Mesenchymal stem cell (in vitro differentiated cells and primary cell): Measurements from ENCODE around the gene TRIP6.

ENCODE experiments used
- DNase-seq: peaks from one replicate; pipeline ENCODE4 v3.0.0-alpha.2; 2013
- H2AFZ ChIP-seq: one replicate; pipeline ENCODE4 v1.6.1; 2013; ENCODE audit warnings: low read depth, mild to moderate bottlenecking, control low read depth, inconsistent platforms, low read length, moderate library complexity
- H2AK5ac ChIP-seq: 2 replicates; pipeline ENCODE4 v1.6.1; 2013; ENCODE audit warnings: low read length, moderate library complexity, mild to moderate bottlenecking, inconsistent platforms; ENCODE audit not compliant: severe bottlenecking
- H2BK120ac ChIP-seq: one replicate; pipeline ENCODE4 v1.6.1; 2013; ENCODE audit warnings: low read depth, mild to moderate bottlenecking, inconsistent platforms, low read length, moderate library complexity
- H2BK12ac ChIP-seq, 2 experiments: one replicate each; pipeline ENCODE4 v1.6.1; 2013; ENCODE audit warnings: inconsistent platforms in 2 of 2, low read length in 2 of 2, mild to moderate bottlenecking in 2 of 2, moderate library complexity in 2 of 2, control low read depth in 1 of 2
- H2BK15ac ChIP-seq: one replicate; pipeline ENCODE4 v1.6.1; 2013; ENCODE audit warnings: mild to moderate bottlenecking, low read depth, inconsistent platforms; ENCODE audit not compliant: poor library complexity, severe bottlenecking
- H2BK5ac ChIP-seq: 2 replicates; pipeline ENCODE4 v1.6.1; 2013; ENCODE audit warnings: low read depth, mild to moderate bottlenecking, low read length, control low read depth, inconsistent platforms; ENCODE audit not compliant: poor library complexity, severe bottlenecking
- H3K14ac ChIP-seq, 2 experiments: one replicate each; pipeline ENCODE4 v1.6.1; 2013; ENCODE audit warnings: inconsistent platforms in 2 of 2, low read length in 2 of 2, control low read depth in 1 of 2, mild to moderate bottlenecking in 1 of 2, moderate library complexity in 1 of 2
- H3K18ac ChIP-seq, 2 experiments: one replicate each; pipeline ENCODE4 v1.6.1; 2013; ENCODE audit warnings: inconsistent platforms in 2 of 2, low read length in 2 of 2, control low read depth in 1 of 2, low read depth in 1 of 2, mild to moderate bottlenecking in 1 of 2
- H3K23ac ChIP-seq, 2 experiments: one replicate each; pipeline ENCODE4 v1.6.1; 2013; ENCODE audit warnings: inconsistent platforms in 2 of 2, low read length in 2 of 2, mild to moderate bottlenecking in 2 of 2, moderate library complexity in 2 of 2, control low read depth in 1 of 2
- H3K27ac ChIP-seq: 2 replicates; pipeline ENCODE4 v1.5.1; 2013; ENCODE audit warnings: mild to moderate bottlenecking, moderate library complexity, low read length, control low read depth, inconsistent platforms; ENCODE audit not compliant: poor library complexity, severe bottlenecking
- H3K27me3 ChIP-seq, 2 experiments: 2 replicates each; pipeline versions ENCODE4 v1.6.1 to v1.7.0; 2013; ENCODE audit warnings: low read length in 2 of 2, mild to moderate bottlenecking in 2 of 2, moderate library complexity in 2 of 2, control low read depth in 1 of 2, inconsistent platforms in 1 of 2; ENCODE audit not compliant: control insufficient read depth in 1 of 2, insufficient read depth in 1 of 2
- H3K36me3 ChIP-seq, 2 experiments: 2 replicates each; pipeline versions ENCODE4 v1.6.1 to v1.7.0; 2013; ENCODE audit warnings: low read length in 2 of 2, control low read depth in 1 of 2, inconsistent platforms in 1 of 2, low read depth in 1 of 2, mild to moderate bottlenecking in 1 of 2; ENCODE audit not compliant: insufficient read depth in 2 of 2, control insufficient read depth in 1 of 2
- H3K4ac ChIP-seq, 2 experiments: one replicate each; pipeline ENCODE4 v1.6.1; 2013; ENCODE audit warnings: inconsistent platforms in 2 of 2, low read length in 2 of 2, mild to moderate bottlenecking in 2 of 2, moderate library complexity in 2 of 2, control low read depth in 1 of 2, low read depth in 1 of 2
- H3K4me1 ChIP-seq: 2 replicates; pipeline ENCODE4 v1.6.1; 2013; ENCODE audit warnings: low read depth, low read length, control low read depth; ENCODE audit not compliant: control insufficient read depth, insufficient read depth
- H3K4me2 ChIP-seq: 2 replicates; pipeline ENCODE4 v1.6.1; 2013; ENCODE audit warnings: low read length, mild to moderate bottlenecking, inconsistent platforms; ENCODE audit not compliant: poor library complexity, severe bottlenecking
- H3K4me3 ChIP-seq, 2 experiments: 2 replicates each; pipeline versions ENCODE4 v1.5.1 to v1.7.0; 2013; ENCODE audit warnings: low read length in 2 of 2, mild to moderate bottlenecking in 2 of 2, control low read depth in 1 of 2, low read depth in 1 of 2; ENCODE audit not compliant: insufficient read depth in 1 of 2
- H3K79me1 ChIP-seq: replicated peaks from 2 replicates; pipeline ENCODE4 v1.6.1; 2013; ENCODE audit warnings: mild to moderate bottlenecking, control low read depth, low read length, inconsistent platforms; ENCODE audit not compliant: poor library complexity, severe bottlenecking
- H3K9ac ChIP-seq: 2 replicates; pipeline ENCODE4 v1.7.0; 2013; ENCODE audit warnings: mild to moderate bottlenecking, low read length, moderate library complexity
- H3K9me3 ChIP-seq: 2 replicates; pipeline ENCODE4 v1.7.0; 2013; ENCODE audit warnings: mild to moderate bottlenecking, low read length; ENCODE audit not compliant: control insufficient read depth
- H4K8ac ChIP-seq: one replicate; pipeline ENCODE4 v1.6.1; 2013; ENCODE audit warnings: inconsistent platforms, mild to moderate bottlenecking, low read length, moderate library complexity
- H4K91ac ChIP-seq: one replicate; pipeline ENCODE4 v1.6.1; 2013; ENCODE audit warnings: mild to moderate bottlenecking, low read length, inconsistent platforms
- WGBS: methylation state at CpG from one replicate; pipeline ENCODE4 v1.1.7; 2013; ENCODE audit warnings: mixed read lengths; 5-methylcytosine and 5-hydroxymethylcytosine counted together

TRIP6 gene

GRCh38 chr7:100840470-100841100 lies 26.6 kb upstream of the TRIP6 start:
- H3K4me2 ChIP-seq: no peak overlapping the region
- H3K18ac ChIP-seq: no peak overlapping the region
- no peak overlapping the region for H4K91ac ChIP-seq
- H3K4me3 ChIP-seq: no peak overlapping the region
- H3K36me3 ChIP-seq: no peaks in the 10 kb centered on the region
- no peak overlapping the region for H2AFZ ChIP-seq
- H3K4me1 ChIP-seq: peaks cover 14% of the 10 kb centered on the region
- no peaks in the 10 kb centered on the region for H3K27me3 ChIP-seq
- H3K27ac ChIP-seq: no peak overlapping the region
- no peaks in the 10 kb centered on the region for H3K79me1 ChIP-seq
- H3K9ac ChIP-seq: no peak overlapping the region
- H3K9me3 ChIP-seq: no peaks in the 10 kb centered on the region
- WGBS: 33% methylated on average over 8 of the region's 8 CpGs
- no peak overlapping the region for H3K23ac ChIP-seq
- H2BK5ac ChIP-seq: no peak overlapping the region
- H2AK5ac ChIP-seq: no peak overlapping the region
- no peak overlapping the region for H3K4ac ChIP-seq
- no peak overlapping the region for H3K14ac ChIP-seq
- no peak overlapping the region for H2BK12ac ChIP-seq
- H4K8ac ChIP-seq: no peak overlapping the region
- no peak for DNase-seq
- H2BK15ac ChIP-seq: no peak overlapping the region
- no peak overlapping the region for H2BK120ac ChIP-seq

- Histone ChIP-seq H3K14ac (no peak overlapping the region), H3K79me1 (no peaks in the 10 kb centered on the region), H3K27me3 (no peaks in the 10 kb centered on the region), H2AFZ (no peak overlapping the region), H3K4me2 (no peak overlapping the region), H3K36me3 (no peaks in the 10 kb centered on the region), H2AK5ac (no peak overlapping the region), H2BK120ac (no peak overlapping the region), H2BK12ac (no peak overlapping the region), H3K18ac (no peak overlapping the region), H3K9ac (no peak overlapping the region), H3K9me3 (no peaks in the 10 kb centered on the region), H3K4me1 (peaks cover 3% of the 10 kb centered on the region), H2BK5ac (no peak overlapping the region), H3K27ac (no peak overlapping the region), H3K23ac (no peak overlapping the region), H2BK15ac (no peak overlapping the region), H4K8ac (no peak overlapping the region), H4K91ac (no peak overlapping the region), H3K4me3 (no peak overlapping the region), H3K4ac (no peak overlapping the region)
- DNase-seq: no peak
- 97% methylated on average over 4 of the region's 4 CpGs for WGBS
These were observed 19.8 kb upstream of the TRIP6 start for GRCh38 chr7:100847360-100847759.

GRCh38 chr7:100852048-100852872 lies 14.9 kb upstream of the TRIP6 start, which contains the start of gene SLC12A9:
Gene SLC12A9 (plus strand): TSS chr7:100852713. CDS start chr7:100854198, 1,485 bp downstream.
- H3K79me1 ChIP-seq: peaks cover 23% of the 10 kb centered on the region
- no peak within 1 kb of the TSS for H3K27ac ChIP-seq
- H4K91ac ChIP-seq: no peak within 1 kb of the TSS
- H2BK12ac ChIP-seq: peak within 1 kb of the TSS in 1 of 2 experiments; percentile 64
- peak within 1 kb of the TSS in 1 of 2 experiments; percentile 61 for H3K14ac ChIP-seq
- H2BK15ac ChIP-seq: peak within 1 kb of the TSS; percentile 20
- peak within 1 kb of the TSS; percentile 88 for H3K9ac ChIP-seq
- peak within 1 kb of the TSS; percentile 77 for H2AFZ ChIP-seq
- H3K4me1 ChIP-seq: peaks cover 26% of the 10 kb centered on the region
- under 1% methylated on average over 68 of the region's 71 CpGs for WGBS
- H3K4me2 ChIP-seq: peak within 1 kb of the TSS; percentile 84
- no peak within 1 kb of the TSS for H2AK5ac ChIP-seq
- peak; percentile 92 for DNase-seq
- H3K9me3 ChIP-seq: no peaks in the 10 kb centered on the region
- no peak within 1 kb of the TSS for H2BK120ac ChIP-seq
- H3K4ac ChIP-seq: no peak within 1 kb of the TSS
- peak within 1 kb of the TSS in 1 of 2 experiments; percentile 87 for H3K18ac ChIP-seq
- H4K8ac ChIP-seq: peak within 1 kb of the TSS; percentile 56
- peak within 1 kb of the TSS; percentile 83 to 85 for H3K4me3 ChIP-seq
- no peaks in the 10 kb centered on the region for H3K27me3 ChIP-seq
- H2BK5ac ChIP-seq: no peak within 1 kb of the TSS
- peaks cover 0 to 12% of the 10 kb centered on the region in 2 experiments for H3K36me3 ChIP-seq
- H3K23ac ChIP-seq: no peak within 1 kb of the TSS

GRCh38 chr7:100854146-100854895 lies 12.9 kb upstream of the TRIP6 start:
- no peak overlapping the region for H2BK15ac ChIP-seq
- no peak overlapping the region for H4K8ac ChIP-seq
- no peaks in the 10 kb centered on the region for H3K9me3 ChIP-seq
- H3K4ac ChIP-seq: no peak overlapping the region
- H2AFZ ChIP-seq: no peak overlapping the region
- H3K4me2 ChIP-seq: no peak overlapping the region
- no peak overlapping the region for H2BK120ac ChIP-seq
- no peak overlapping the region for H2BK12ac ChIP-seq
- no peak for DNase-seq
- H3K23ac ChIP-seq: no peak overlapping the region
- WGBS: 97% methylated on average over 14 of the region's 14 CpGs
- H3K14ac ChIP-seq: no peak overlapping the region
- H3K27ac ChIP-seq: no peak overlapping the region
- H3K27me3 ChIP-seq: no peaks in the 10 kb centered on the region
- peaks cover 6 to 23% of the 10 kb centered on the region in 2 experiments for H3K36me3 ChIP-seq
- H2BK5ac ChIP-seq: no peak overlapping the region
- H3K9ac ChIP-seq: no peak overlapping the region
- no peak overlapping the region for H2AK5ac ChIP-seq
- peaks cover 30% of the 10 kb centered on the region for H3K79me1 ChIP-seq
- peaks cover 29% of the 10 kb centered on the region for H3K4me1 ChIP-seq
- no peak overlapping the region for H3K18ac ChIP-seq
- no peak overlapping the region for H4K91ac ChIP-seq
- H3K4me3 ChIP-seq: no peak overlapping the region
